GM19023 (cell line): ENCODE measurements around the gene PPHLN1.

Experiments
- ATAC-seq: cut with Tn5 transposase; IDR thresholded peaks from one replicate; pipeline ENCODE4 v1.9.1; 2021; ENCODE audit warnings: mild to moderate bottlenecking, moderate library complexity; ENCODE audit not compliant: unreplicated experiment

The PPHLN1 gene, protein sequence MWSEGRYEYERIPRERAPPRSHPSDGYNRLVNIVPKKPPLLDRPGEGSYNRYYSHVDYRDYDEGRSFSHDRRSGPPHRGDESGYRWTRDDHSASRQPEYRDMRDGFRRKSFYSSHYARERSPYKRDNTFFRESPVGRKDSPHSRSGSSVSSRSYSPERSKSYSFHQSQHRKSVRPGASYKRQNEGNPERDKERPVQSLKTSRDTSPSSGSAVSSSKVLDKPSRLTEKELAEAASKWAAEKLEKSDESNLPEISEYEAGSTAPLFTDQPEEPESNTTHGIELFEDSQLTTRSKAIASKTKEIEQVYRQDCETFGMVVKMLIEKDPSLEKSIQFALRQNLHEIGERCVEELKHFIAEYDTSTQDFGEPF

DNA sequence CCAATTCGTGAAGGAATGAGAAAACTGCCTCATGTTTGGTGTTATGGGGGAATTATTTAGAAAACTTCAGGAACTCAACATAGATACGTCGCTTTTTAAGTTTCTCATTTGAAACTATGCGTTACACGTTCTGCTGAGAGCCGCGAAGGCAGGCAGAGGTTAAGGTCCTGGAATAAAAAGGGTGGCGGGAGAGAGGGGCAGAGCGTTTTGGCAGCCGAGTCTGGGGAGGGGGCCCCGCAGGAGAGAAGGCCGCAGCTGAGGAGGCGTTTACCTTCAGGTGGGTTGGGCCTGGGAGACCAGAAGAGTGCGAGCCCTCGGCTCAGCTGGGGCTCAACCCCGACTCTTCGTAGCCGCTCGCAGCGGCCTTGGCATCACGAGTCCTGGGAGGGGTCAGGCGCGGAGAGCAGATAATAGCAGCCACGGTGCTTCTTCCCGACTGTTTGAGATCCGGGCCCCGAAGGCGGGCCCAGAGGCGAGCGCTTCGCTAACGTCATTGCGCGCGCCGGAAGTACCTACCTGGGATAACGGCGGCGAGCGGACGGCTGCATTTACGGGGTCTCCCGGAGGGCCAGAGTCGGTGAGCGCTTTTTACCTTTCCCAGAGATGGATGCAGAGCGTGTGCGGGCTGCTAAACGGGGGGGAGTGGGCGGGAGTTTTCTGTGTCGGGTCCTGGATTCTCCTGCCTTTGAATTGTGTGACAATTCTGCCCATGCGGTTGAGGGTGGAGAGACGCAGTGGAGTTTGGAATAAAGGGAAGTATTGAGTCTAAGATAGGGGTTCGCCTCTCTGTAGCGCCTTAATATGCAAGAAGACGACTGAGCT, at the start of gene PPHLN1, which contains the start of gene ZCRB1:
PPHLN1 (plus strand) TSS at position 515 of the 822 bp plus-strand sequence. CDS start 9,736 bp downstream, outside the sequence.
ZCRB1 (minus strand) TSS at position 442 of the 822 bp plus-strand sequence. CDS start 1,992 bp downstream, outside the sequence.
- ATAC-seq: peak; percentile 94

DNA sequence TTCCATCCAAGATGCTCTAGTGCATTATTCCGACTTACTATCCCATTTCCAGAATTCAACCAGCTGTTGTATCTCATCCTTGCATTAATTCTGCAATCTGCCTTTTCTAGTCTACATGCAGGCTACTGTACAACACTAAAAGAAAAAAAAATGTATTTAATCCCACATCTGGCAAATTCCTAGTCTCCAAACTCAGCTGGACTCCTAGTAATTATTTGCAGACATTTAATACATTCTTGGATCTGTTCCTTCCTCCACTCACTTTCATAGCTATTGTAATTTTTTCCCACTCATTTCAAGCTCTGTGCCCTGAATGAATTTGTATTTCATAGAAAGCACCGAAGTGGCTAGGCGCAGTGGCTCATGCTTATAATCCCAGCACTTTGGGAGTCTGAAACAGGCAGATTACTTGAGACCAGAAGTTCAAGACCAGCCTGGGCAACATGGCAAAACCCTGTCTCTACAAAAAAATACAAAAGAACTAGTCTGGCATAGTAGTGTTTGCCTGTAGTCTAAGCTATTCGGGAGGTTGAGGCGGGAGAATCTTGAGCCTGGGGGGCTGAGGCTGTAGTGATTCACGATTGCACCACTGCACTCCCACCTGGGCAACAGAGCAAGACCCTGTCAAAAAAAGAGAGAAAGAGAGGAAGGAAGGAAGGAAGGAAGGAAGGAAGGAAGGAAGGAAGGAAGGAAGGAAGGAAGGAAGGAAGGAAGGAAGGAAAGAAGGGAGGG, 48.4 kb upstream of the PPHLN1 start:
- no peak for ATAC-seq

DNA sequence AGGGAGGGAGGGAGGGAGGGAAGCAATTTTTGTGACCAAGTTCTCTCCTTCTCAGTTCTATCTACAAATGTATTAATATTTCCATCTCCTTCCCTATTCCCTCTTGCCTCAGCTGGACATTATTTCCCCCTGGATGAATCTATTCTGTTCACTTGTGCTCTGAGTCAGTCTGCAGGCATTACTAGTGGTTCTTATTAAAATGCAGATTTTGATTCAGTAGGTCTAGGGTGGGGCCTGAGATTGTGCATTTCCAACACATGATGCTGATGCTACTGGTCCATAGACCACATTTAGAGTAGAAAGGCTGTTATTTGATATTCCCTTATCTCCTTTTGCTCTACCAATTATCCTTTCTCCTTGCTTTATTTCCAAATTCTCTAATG, 47.8 kb upstream of the PPHLN1 start:
- no peak for ATAC-seq

DNA sequence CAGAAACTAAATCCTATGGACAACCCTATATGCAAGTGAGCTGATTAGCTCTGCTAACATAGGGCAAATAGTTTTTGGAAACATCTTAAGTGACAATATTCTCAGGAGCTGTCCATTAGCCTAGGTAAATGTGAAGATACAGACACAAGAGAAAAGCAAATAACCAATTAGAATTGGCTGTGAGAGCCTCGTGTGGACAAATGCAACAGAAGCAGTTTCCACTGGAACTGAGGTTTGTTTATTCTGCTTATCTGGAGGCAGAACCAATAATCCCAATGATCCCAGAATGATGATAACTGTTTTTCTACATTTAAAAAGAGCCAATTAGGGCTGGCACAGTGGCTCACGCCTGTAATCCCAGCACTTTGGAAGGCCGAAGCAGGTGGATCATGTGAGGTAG, 44.7 kb upstream of the PPHLN1 start:
- no peak for ATAC-seq

DNA sequence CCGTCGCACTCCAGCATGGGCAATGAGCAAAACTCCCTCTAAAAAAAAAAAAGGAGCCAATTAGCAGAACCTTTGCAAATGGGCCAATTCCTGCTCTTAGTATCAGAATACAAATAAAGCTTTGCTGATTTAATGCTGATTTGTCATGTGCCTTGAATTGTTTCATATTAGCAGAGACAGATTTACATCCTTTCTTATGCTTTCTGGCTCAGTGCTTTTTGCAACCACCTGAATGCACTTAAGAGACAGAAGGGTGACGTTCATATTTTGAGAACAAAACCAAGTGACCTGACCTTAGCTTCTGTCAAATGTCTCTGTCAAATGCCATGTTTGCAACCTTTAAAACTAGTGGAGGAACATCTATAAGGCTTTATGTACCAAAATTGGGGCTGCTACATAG, 44.1 kb upstream of the PPHLN1 start:
- no peak for ATAC-seq

DNA sequence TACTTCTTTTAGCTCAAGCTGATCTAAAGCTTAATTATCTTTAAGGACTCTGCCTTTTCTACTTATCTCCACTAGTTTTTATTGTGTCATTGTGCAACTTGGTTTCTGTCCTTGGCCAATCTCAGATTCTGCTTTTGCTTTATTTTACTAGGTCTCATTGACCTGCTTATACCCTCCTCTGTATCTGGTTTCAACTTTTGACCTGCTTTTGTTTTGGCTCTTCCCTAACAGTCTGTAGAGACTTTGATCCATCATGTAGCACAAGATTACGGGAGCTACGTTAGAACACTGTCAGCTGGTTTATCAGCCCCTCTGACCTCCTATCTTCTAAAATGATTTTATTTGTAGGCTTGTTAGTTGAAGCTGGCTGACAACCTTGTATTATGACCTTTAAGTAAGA, 43.7 kb upstream of the PPHLN1 start:
- ATAC-seq: no peak

DNA sequence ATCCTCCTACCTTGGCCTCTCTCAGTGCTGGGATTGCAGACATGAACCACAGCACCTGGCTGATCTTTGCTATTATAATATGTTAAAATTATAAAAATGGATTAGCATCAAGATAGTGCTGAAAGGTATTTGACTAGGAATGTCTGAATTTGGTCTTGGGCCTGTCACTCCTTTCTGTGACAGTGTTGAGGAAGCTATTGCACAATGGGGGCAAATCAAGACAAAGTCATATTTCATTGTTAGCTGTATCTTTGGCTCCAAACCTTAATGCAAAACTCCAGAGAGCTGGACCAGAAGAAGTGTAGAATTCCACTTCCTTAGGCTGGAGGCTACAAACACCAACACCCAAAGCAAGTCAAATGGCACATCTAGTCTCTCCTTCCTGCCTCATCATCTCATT, 42.2 kb upstream of the PPHLN1 start:
- ATAC-seq: no peak

DNA sequence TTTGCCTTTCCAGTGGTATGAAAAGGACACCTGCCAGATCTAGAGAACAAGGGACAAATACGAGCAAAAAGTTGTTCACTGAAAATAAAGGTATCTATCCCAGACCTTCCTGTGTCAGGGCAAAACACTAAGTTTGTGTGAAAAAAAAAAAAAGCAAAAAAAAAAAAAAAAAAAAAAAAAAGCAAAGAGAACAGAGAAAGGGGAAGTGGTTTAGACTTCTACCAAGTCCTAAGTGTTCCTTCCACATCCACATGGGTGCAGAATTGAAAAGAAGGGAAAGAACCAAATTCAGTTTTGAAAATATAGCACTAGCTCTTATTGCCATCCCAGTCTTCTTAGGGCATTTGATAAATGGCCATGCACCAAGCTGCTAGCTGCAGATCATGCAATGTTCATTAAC, 41.8 kb upstream of the PPHLN1 start:
- ATAC-seq: no peak

DNA sequence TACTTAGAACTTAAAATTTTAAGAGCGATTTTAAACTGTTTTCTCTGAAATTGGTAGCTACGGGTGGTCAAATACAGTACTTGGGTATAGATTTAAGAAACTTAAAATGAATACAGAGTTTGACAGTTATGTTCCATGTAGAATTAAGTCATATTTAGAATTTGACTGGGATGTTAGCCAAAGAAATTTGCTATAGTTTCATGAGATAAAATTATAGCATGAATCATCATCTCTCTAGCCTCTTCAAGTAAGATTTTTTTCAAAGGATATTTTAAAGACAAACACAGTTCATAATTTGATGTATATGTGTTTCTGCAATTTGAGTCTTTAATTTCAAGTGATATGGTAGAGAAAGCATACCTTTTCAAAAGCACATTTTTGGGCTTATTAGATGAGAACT, 41.1 kb upstream of the PPHLN1 start:
- ATAC-seq: no peak

DNA sequence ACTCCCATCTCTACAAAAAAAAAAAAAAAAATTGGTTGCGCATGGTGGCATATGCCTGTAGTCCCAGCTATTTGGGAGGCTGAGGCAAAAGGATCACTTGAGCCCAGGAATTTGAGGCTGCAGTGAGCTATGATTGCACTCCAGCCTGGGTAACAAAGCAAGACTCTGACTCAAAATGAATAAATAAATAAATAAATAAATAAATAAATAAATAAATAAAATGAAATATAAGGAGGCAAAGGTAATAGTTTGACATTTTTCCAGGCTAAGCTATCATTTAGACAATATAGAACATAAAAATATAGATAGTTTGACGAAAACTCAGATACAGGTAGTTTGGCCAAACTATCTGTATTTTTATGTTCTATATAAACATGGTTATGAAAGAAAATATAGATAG, 40.5 kb upstream of the PPHLN1 start:
- ATAC-seq: no peak

DNA sequence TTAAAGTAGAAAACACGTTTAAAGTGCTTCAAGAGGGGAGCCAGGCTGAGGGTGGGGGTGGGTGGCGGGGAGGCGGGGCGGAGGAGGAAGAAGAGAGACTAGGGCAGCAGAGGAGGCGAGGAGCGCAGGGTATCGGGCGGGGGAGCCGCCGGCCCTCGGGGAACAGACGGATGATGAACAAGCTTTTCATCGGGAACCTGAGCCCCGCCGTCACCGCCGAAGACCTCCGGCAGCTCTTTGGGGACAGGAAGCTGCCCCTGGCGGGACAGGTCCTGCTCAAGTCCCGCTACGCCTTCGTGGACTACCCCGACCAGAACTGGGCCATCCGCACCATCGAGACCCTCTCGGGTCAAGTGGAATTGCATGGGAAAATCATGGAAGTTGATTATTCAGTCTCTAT, 39.2 kb upstream of the PPHLN1 start:
- no peak for ATAC-seq

DNA sequence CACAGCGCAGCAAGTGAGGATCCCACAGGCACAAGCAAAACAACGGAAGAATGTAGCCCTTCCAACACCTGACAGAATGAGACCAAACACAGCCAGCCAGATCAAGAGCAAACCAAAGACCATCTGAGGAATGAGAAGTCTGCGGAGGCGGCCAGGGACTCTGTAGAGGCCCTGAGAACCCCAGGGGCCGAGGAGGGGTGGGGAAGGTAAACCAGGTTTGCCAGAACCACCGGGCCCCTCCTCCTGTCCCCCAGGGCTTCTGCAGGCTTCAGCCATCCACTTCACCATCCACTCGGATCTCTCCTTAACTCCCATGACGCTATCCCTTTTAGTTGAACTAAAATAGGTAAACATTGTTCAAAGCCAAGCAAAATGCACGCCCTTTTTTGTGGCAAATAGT, 37.4 kb upstream of the PPHLN1 start:
- no peak for ATAC-seq

DNA sequence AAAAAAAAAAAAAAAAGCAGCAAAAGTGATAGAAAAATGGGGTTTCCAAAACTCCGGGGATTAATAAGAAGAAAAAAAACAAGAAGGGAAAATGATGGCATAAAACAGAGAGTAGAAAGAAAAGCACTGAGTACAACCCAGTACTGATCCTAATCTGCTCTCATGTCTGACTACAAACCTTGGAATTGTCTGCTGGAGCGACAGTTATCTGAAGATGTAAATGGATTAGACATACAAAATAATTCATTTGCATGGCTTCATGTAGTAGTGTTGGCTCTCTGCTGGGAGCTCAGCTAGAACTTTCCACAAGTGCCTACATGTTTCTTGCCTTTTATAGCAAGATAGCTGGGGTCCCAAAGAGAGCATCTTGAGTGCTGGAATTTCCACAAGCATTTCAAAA, 34.3 kb upstream of the PPHLN1 start:
- no peak for ATAC-seq

DNA sequence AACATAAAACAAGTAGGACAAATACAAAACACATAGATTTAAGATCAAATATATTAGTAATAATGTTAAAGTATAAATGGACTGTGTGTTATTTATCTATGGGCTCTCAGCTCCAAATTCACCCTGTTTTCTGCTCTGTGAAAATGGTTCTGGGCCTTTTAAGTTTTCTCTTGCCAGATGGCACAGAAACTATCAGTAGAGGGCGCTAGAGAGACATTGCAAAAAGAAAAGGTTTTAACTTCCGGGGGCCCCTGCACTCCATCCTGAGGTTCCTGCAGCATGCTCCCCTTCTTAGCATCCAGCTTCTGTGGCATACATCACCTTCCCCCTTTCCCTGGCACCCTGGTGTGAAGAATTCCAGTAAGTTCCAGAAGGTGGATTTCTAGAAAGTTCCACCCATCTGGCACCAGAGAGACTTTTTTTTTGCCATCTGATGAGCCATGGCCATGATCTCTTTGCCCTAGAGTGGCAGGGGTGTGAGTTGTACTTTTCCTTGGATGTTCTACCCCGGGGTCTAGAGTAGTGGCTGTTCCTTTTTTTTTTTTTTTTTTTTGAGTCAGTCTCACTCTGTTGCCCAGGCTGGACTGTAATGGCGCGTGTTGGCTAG, 29.4 kb upstream of the PPHLN1 start:
- ATAC-seq: no peak

DNA sequence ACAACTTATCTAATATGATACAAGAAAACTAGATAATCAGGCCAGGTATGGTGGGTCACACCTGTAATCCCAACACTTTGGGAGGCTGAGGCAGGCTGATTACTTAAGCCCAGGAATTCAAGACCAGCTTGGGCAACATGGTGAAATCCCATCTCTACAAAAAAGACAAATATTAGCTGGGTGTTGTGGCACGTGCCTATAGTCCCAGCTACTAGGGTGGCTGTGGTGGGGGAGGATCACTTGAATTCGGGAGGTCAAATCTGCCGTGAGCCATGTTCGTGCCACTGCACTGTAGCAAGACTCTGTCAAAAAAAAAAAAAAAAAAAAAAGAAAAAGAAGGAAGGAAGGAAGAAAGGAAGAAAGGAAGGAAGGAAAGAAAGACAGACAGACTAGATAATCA, 27.1 kb upstream of the PPHLN1 start:
- no peak for ATAC-seq

DNA sequence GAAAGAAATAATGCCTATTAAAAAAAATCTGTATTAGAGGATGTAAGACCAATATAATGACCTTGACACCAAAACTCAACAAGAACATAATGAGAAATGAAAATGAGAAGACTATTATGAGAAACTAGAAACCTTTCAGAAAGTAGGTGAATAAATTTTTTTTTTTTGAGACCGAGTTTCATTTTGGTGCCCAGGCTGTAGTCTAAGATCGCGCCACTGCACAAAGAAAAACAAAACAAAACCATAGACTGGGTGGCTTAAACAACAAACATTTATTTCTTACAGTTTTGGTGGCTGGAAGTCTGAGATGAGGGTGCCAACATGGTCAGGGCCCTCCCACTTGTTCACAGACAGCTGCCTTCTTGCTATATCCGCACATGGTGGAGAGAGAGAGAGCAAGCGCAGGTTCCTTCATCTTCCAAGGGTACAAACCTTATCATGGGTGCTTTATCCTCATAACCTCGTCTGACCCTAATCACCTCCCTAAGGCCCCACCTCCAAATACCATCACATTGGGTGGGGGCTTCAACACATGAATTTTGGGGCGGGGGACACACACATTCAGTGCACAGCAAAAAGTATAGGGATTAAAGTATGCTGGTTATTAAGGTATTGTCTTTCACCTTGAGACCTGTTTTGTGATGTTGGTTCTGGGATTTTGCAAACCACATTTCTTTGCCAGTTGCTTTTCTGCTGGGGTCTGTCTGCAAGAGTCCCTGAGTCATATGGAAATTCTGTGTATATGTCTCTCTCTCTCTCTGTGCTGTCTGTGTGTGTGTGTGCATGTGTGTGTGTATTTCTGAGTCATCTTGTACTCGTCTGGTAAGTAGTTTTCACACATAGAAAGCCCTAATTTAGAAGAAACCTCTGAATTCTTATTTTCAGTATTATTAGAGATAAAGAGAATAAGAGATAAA, 26.3 kb upstream of the PPHLN1 start:
- peak; percentile 75 for ATAC-seq

DNA sequence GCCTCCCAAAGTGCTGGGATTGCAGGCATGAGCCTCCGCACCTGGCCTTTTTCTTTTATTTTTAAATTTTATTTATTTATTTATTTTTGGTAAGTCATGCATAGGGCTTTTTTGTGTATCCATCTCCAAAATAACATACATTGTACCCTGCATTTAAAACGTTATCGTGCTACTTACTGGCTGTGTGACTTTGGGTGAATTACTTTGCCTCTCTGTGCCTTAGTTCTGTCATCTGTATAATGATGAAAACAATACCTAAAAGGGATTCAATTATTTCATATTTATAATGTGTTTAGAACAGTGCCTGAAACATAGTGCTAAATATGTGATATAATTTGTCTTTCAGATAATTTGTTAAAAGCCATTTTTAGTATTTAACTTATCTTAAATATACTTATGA, 19.7 kb upstream of the PPHLN1 start:
- no peak for ATAC-seq

DNA sequence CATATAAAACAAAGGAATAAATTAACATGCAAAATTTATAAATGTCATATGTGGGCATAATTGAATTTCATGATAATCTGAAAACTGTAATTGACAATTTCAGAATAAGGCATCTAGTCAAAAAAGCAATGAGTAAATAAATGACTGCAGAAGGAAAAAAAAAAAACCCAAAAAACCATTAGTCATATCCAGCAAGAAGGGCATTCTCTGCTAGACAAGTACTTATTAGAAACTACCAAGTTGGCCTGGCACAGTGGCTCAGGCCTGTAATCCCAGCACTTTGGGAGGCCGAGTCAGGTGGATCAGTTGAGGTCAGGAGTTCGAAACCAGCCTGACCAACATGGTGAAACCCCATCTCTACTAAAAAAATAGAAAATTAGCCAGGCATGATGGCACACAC, 17.6 kb upstream of the PPHLN1 start:
- no peak for ATAC-seq

DNA sequence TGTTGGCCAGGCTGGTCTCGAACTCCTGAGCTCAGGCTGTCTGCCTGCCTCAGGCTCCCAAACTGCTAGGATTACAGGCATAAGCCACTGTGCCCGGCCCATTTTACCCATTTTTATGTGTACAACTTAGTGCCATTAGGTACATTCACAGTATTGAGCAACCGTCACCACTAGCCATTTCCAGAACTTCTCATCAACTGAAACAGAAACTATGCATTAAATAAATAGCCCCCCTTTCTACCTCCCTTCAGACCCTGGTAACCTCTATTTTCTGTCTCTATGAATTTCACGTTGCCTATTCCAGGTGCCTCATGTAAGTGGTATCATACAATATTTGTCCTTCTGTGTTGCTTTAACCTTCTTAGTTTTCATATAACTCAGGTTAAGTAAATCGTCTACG, 16.0 kb upstream of the PPHLN1 start:
- ATAC-seq: no peak

DNA sequence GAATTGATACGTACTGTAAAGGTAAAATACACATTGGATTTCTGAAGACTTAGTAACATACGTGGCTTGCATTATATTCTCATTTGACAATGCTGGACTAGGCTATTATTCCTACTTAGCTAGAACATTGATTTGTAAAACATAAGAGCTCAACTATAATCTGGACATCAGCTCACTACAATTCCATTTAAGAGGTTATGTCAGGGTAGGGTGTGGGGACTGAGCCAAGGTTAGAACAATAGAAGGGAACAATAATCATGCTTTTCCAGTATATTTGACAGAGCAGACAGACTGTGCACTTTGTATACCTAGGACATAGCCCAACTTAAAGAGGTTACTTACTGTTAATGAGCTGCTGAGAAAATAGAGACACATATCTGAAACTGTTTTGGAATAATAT, 10.9 kb upstream of the PPHLN1 start:
- ATAC-seq: no peak
